ENCODE results near the gene UST. TPM values are rescaled to one million over a fixed set of nuclear protein-coding genes. Genes with fewer than 3 reads are reported as not detected.

UST gene
- total RNA-seq, 4 donors from 2014 or later = 2.3 to 8.4 (median 2.8) TPM

DNA sequence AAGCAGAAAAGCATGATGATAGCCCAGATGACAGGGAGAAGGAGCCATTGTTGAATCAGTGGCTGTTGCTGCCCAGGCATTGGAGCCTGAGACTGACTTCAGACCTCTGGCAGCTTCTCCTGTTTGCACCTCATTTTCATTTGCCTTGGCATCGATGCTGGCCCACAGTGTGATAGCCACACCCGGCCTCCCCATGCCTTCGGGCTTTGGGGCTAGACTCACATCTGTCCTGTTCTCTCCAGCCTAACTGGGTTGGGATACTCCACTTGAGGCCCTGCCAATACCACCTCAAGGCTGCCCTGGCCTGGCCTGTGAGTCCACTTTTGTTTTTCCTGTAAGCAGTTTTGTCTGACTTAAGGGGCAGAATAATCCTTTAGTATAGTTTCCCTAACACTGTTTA, 140.4 kb downstream of the UST start:
- no peak overlapping the region for H3K27ac ChIP-seq
- H3K9me3 ChIP-seq = no peaks in the 10 kb centered on the region
- no peak overlapping the region for H3K4me3 ChIP-seq
- intact Hi-C loops (cut with DNase I; ENCODE audit: low total_unique reads) (no loop called here), in situ Hi-C loops (cut with MboI; ENCODE audit: low sequenced_read_pairs in 4 of 4) (no loop called here)
- no peak for TF ChIP-seq POLR2A (IDR thresholded peaks at IDR 0.05)
- TF ChIP-seq, protein P1, sequence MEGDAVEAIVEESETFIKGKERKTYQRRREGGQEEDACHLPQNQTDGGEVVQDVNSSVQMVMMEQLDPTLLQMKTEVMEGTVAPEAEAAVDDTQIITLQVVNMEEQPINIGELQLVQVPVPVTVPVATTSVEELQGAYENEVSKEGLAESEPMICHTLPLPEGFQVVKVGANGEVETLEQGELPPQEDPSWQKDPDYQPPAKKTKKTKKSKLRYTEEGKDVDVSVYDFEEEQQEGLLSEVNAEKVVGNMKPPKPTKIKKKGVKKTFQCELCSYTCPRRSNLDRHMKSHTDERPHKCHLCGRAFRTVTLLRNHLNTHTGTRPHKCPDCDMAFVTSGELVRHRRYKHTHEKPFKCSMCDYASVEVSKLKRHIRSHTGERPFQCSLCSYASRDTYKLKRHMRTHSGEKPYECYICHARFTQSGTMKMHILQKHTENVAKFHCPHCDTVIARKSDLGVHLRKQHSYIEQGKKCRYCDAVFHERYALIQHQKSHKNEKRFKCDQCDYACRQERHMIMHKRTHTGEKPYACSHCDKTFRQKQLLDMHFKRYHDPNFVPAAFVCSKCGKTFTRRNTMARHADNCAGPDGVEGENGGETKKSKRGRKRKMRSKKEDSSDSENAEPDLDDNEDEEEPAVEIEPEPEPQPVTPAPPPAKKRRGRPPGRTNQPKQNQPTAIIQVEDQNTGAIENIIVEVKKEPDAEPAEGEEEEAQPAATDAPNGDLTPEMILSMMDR (IDR thresholded peaks at IDR 0.05 in 4 of 5, conservative IDR thresholded peaks at IDR 0.05 in 1 of 5) = no peak
- H3K4me1 ChIP-seq = no peaks in the 10 kb centered on the region
- H3K27me3 ChIP-seq = no peaks in the 10 kb centered on the region
- DNase-seq (no peak), ATAC-seq (no peak)
- H3K36me3 ChIP-seq = no peaks in the 10 kb centered on the region

DNA sequence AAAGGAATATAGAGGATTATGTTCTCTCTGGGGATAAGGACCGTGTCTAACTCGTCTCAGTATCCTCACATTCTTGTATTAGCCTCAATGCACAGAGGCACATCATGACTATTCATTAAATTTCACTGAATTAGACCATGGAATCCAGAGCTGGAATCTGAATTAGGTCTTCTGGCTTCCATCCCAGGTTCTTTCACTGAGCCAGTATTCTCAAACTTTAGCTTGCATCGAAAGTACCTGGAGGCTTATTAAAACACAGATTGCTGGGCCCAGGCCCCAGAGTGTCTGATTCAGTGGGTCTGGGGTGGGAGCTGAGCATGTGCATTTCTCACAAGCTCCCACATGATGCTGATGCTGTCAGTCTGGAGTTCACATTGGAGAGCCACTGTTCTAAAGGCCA, 142.0 kb downstream of the UST start:
- H3K4me1 ChIP-seq = no peaks in the 10 kb centered on the region
- no peaks in the 10 kb centered on the region for H3K36me3 ChIP-seq
- no peak for ATAC-seq
- no peak overlapping the region for H3K4me3 ChIP-seq
- intact Hi-C loops (cut with DNase I; ENCODE audit: low total_unique reads) = no loop called here
- TF ChIP-seq, protein P1 (IDR thresholded peaks at IDR 0.05 in 4 of 5, conservative IDR thresholded peaks at IDR 0.05 in 1 of 5) = no peak
- TF ChIP-seq POLR2A (IDR thresholded peaks at IDR 0.05) = no peak
- H3K27ac ChIP-seq = no peak overlapping the region
- DNase-seq = no peak
- H3K9me3 ChIP-seq = no peaks in the 10 kb centered on the region
- no peaks in the 10 kb centered on the region for H3K27me3 ChIP-seq
- in situ Hi-C loops (cut with MboI; ENCODE audit: low sequenced_read_pairs in 4 of 4) = no loop called here

DNA sequence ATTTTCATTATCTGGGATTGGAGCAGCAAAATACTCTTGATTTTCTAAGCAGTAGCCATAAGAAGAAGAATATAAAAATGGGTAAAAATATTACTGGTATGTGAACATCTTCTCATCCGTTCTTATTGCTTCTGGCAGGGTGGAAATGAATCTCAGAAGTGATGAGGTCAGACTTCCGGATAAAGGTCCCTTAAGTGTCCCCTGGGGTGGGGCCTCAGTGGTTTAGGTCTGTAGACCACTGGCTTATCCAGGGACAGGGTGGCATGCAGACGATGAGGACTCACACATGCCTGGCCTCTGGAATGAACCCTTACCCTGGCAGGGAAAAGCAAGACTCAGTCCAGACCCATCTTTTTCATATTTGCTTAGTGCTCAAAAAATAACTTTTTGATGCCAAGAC, 143.3 kb downstream of the UST start:
- TF ChIP-seq POLR2A (IDR thresholded peaks at IDR 0.05) = no peak
- TF ChIP-seq, protein P1 (IDR thresholded peaks at IDR 0.05 in 4 of 5, conservative IDR thresholded peaks at IDR 0.05 in 1 of 5) = no peak
- no peak for ATAC-seq
- no peak overlapping the region for H3K4me3 ChIP-seq
- in situ Hi-C loops (cut with MboI; ENCODE audit: low sequenced_read_pairs in 4 of 4) = no loop called here
- DNase-seq = no peak
- H3K36me3 ChIP-seq = no peaks in the 10 kb centered on the region
- H3K27me3 ChIP-seq = no peaks in the 10 kb centered on the region
- no peaks in the 10 kb centered on the region for H3K9me3 ChIP-seq
- no peak overlapping the region for H3K27ac ChIP-seq
- no peaks in the 10 kb centered on the region for H3K4me1 ChIP-seq
- intact Hi-C loops (cut with DNase I; ENCODE audit: low total_unique reads) = no loop called here

DNA sequence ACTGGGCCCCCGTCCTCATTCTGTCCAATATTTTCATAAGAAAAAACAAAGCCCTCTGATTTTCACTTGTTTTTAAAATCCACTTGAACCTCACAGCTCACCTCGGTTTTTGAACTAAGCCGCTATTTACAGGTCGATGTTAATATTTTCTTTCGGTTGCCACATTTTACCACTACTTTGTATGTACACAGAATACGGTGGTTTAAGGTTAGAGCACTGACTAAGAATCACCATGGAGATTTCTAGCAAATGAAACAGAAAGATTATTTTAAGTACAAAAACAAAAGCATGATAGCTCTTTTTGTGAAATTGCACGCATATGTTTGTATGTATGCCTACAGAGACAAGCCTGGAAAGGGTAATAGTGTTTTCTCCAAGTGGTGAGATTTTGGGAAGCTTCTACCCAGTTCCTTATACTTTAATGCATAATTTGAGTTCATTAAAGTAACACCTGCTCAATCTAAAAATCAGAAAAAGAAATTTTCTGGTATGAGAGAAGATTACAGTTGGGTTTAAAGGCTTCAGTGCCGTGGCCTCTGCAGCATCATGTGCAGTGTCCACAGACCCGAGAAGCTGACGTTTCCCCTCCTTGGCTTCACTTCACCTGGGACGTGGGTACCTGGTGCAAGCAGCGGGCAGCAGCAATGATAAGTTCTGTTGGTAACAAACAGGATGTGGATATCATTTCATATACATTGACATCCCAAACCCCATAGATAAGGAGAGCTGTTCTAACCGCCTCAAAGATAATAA, 144.0 kb downstream of the UST start:
- intact Hi-C loops (cut with DNase I; ENCODE audit: low total_unique reads) (no loop called here), in situ Hi-C loops (cut with MboI; ENCODE audit: low sequenced_read_pairs in 4 of 4) (no loop called here)
- TF ChIP-seq, protein P1 (IDR thresholded peaks at IDR 0.05 in 4 of 5, conservative IDR thresholded peaks at IDR 0.05 in 1 of 5) = no peak
- no peak for TF ChIP-seq POLR2A (IDR thresholded peaks at IDR 0.05)
- Histone ChIP-seq H3K4me1 (no peaks in the 10 kb centered on the region), H3K36me3 (no peaks in the 10 kb centered on the region), H3K4me3 (no peak overlapping the region), H3K27ac (no peak overlapping the region), H3K27me3 (no peaks in the 10 kb centered on the region), H3K9me3 (no peaks in the 10 kb centered on the region)
- DNase-seq = no peak
- no peak for ATAC-seq

DNA sequence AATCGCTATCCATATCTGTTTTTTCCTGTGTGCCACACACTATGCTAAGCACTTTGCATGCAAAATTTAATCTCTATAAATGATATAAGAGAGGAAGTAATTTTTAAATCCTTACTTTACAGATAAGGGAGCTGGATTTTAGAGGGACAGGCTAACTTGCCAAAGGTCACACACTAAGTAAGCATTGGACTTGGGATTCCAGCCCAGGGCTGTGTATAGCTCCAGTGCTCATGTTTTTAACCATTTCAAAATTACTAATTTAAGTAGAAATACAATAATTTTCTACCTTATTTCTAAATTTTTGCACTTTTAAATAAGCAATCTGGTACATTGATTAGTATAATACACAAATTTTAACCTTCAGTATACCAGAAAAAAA, 144.6 kb downstream of the UST start:
- DNase-seq (no peak), ATAC-seq (no peak)
- no peak overlapping the region for H3K27ac ChIP-seq
- H3K27me3 ChIP-seq = no peaks in the 10 kb centered on the region
- no peak overlapping the region for H3K4me3 ChIP-seq
- no peaks in the 10 kb centered on the region for H3K9me3 ChIP-seq
- H3K4me1 ChIP-seq = no peaks in the 10 kb centered on the region
- in situ Hi-C loops (cut with MboI; ENCODE audit: low sequenced_read_pairs in 4 of 4) (no loop called here), intact Hi-C loops (cut with DNase I; ENCODE audit: low total_unique reads) (no loop called here)
- no peaks in the 10 kb centered on the region for H3K36me3 ChIP-seq
- TF ChIP-seq, protein P1 (IDR thresholded peaks at IDR 0.05 in 4 of 5, conservative IDR thresholded peaks at IDR 0.05 in 1 of 5) = no peak
- no peak for TF ChIP-seq POLR2A (IDR thresholded peaks at IDR 0.05)

Measured in gastrocnemius medialis (tissue), 4 donors.